ENCODE measurements around the gene ANKRD18B.
"Not testable (repeated sequence)": the region's sequence is repeated elsewhere in the genome, so short reads cannot be mapped to it uniquely, and the experiment has no call there.

ANKRD18B gene

DNA sequence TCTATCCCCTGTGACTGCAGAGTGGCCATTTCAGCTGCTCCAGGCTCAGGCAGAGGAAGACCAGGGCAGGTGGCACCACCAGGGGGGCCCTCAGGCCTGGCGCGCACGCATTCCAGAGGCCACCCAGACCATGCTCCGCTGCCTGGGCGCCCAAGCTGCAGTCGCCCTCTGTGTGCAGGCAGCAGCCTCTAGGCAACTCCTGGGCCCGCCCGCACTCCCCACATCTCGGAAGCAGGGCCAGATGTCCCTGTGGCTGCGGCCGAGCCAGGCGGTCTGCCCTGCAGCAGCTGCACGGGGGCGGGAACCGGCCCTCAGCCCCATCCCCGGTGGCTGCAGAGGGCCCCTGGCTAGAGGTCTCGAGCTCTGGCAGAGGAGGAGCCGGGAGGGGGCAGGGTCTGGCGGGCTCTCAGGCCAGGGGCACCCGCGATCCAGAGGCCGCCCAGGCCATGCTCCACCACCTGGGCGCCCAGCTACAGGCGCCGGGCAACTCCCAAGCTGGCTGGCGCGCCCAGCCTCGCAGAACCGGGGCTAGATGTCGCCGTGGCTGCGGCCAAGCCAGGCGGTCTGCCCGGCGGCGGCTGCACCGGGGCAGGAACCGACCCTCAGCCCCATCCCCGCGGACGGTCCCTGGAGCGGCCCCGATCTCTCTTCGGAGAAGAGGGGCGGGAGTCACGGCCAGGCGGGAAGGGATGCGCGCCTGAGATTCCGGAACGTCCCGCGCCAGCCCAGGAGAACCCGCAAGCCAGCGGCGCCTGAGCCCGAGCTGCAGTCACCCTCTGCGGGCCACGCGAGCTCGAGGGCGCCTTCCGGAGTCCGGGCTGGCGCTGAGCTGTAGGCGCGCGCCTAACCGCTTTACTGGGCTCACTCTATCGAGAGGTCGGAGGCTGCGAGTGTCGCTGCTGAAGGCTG, at the start of gene ANKRD18B:
ANKRD18B (plus strand) TSS at position 855 of the 909 bp plus-strand sequence. CDS start 239 bp downstream, outside the sequence.
- not testable (repeated sequence) for DNase-seq

DNA sequence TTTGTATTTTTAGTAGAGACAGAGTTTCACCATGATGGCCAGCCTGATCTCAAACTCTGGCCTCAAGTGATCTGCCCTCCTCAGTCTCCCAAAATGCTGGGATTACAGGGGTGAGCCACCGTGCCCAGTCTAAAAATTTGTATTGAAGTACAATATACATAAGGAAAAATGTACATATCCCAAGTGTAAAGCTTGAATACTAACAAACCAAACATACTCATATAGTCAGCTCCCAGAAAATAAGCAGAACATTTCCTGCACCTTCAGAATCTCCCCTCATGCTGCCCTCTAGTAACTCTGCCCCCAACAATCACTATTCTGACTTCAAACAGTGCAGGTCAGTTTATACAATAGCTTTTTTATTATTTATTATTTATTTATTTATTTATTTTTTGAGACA, 48.7 kb upstream of the ANKRD18B start:
- DNase-seq: no peak

DNA sequence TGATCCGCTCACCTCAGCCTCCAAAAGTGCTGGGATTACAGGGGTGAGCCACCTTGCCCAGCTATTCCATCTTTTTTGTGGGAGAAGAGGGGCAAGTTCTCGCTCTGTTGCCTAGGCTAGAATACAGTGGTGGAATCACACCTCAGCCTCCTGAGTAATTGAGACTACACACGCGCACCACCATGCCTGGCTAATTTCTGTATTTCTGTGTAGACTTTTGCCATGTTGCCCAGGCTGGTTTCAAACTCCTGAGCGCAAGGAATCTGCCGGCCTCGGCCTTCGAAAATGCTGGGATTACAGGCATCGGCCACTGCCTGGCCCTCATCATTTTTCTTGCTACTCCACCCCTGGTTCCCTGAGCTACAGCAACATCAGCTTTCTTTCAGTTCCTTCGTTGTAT, 47.5 kb upstream of the ANKRD18B start:
- no peak for DNase-seq

DNA sequence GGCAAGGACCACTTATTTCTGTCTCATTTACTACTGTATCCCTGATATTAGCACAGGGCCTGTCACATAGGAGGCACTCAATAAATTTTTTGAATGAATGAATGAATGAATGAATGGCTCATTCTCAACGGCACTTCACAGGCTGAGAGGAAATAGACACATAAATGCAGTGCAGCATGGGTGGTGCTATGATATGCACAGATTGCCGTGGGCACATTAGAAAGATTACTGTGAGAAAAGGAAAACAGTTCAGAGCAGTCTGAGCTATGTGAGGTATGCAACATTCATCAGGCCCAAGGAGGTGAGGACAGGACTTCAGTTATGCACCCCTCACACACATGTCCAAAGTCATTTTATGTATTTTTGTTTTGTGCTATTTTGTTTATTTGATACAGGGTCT, 43.9 kb upstream of the ANKRD18B start:
- DNase-seq: no peak

DNA sequence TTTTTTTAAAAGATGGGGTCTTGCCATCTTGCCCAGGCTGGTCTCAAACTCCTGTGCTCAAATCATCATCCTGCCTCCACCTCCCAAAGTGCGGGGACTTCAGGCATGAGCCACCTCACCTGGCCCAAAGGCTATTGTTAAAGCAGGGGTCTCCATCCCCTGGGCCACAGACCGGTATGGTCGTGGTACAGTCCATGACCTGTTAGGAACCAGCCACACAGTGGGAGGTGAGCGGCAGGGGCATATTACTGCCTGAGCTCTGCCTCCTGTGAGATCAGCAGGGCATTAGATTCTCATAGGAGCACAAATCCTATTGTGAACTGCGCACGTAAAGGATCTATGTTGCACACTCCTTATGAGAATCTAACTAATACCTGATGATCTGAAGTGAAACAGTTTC, 43.1 kb upstream of the ANKRD18B start:
- no peak for DNase-seq

- DNase-seq: not testable (repeated sequence)
These were observed 38.7 kb upstream of the ANKRD18B start for GRCh38 chr9:33485312-33485711.

- no peak for DNase-seq
These were observed 35.0 kb upstream of the ANKRD18B start for GRCh38 chr9:33489066-33489465.

DNA sequence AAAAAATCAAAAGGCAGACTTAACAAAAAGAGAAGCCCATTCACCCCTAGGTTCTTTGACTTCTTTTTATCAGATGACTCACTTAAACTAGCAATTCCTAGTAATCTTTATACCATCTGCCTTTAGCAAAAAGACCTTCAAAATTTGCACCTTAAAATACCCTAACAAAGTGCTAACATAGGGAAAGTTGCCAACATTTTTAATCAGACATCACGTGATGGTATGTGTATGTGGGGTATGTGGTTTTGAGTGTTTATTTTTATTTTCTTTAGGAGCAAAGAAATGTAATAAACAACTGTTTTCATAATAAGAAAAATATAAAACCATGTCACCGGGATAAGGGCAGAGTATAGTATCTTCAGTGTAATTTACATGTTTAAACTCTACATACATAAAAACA, 30.2 kb upstream of the ANKRD18B start:
- DNase-seq: not testable (repeated sequence)

DNA sequence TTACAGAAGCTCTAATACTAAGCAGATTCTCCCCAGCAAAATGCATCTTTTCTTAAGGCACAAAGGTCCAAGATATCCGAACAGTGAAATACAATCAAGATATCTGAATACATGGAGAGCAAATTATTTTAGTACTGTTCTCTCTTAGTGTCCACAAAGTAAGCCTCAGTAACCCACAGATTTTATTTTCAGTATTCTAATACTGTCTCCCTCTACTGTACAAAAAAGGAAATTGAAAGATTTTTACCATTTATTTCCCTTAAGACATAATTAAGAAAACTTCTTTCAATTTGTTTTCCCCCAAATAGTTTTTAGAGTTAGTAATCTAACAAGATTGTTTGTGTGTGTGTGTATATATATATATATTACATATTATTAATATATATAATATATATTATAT, 25.7 kb upstream of the ANKRD18B start:
- no peak for DNase-seq

GRCh38 chr9:33506626-33507370, 17.3 kb upstream of the ANKRD18B start:
- no peak for DNase-seq

GRCh38 chr9:33510262-33511183, 13.5 kb upstream of the ANKRD18B start:
- no peak for DNase-seq

DNA sequence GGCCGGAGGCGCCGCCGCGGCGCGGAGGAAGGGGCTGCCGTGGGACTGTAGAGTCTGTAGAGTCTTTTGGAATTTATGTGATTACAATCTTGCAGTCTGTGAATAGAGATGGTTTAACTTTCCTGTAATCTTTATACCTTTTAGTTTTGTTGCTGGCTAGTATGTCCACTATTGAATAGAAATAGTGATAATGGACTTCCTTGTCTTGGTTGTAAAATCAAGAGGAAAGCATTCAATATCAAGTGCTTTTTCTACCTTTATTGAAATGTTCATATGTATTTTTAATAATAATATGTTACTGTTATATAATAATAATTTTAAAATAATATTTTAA, 12.9 kb upstream of the ANKRD18B start:
- DNase-seq: not testable (repeated sequence)

GRCh38 chr9:33512535-33512934, 11.5 kb upstream of the ANKRD18B start:
- not testable (repeated sequence) for DNase-seq

DNA sequence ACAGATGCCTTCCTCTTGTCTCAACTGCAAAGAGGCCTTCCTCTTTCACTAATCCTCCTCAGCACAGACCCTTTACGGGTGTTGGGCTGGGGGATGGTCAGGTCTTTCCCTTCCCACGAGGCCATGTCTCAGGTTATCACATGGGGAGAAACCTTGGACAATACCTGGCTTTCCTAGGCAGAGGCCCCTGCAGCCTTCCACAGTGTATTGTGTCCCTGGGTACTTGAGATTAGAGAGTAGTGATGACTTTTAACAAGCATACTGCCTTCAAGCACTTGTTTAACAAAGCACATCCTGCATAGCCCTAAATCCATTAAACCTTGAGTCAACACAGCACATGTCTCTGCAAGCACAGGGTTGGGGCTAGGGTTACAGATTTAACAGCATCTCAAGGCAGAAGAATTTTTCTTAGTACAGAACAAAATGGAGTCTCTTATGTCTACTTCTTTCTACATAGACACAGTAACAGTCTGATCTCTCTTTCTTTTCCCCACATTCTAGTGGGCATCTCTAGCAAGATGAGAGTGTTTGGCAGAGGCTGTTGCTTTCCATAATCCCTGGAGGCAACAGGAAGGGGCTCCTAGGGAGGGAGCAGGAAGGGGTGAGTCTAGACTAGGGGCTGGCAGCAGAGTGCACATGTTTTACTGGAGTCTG, 8.6 kb upstream of the ANKRD18B start:
- not testable (repeated sequence) for DNase-seq

DNA sequence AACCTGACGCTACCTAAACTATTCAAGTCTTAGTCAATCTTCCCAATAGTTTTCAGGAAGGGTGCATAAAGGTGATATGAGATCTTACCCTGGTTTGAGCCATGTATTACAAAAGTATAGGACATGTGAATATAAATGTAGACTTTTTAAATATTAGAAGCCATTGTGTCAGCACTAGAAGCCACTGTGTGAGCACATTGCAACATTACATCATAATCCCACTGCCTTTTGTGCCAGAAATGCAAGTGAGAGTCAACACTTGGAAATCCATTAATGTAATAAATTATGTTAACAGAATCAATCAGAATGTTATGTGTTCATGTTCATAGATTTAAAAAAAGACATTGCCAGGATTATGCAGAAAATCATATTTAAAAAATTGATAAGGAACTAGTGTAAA, 7.7 kb upstream of the ANKRD18B start:
- DNase-seq: not testable (repeated sequence)

- DNase-seq: no peak
These were observed 6.7 kb upstream of the ANKRD18B start for GRCh38 chr9:33517373-33517772.

- DNase-seq: not testable (repeated sequence)
These were observed 6.0 kb upstream of the ANKRD18B start for GRCh38 chr9:33517934-33518577.

DNA sequence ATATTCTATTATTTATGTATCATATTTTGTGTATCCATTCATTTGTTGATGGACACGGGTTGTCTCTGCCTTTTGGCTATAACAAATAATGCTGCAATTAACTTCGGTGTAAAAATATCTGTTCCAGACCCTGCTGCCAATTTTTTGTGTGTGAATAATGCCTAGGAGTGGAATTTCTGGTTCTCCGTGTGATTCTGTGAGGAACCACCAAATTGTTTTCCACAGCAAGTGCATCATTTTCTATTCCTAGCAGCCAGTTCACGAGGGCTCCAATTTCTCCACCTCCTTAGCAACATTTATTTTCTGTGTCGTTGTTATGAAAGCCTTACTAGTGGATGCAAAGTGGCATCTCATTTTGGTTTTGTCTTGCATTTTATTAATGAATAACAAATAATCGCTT, 2.2 kb upstream of the ANKRD18B start:
- not testable (repeated sequence) for DNase-seq

- no peak for DNase-seq
These were observed 376 bp downstream of the ANKRD18B start for GRCh38 chr9:33524306-33524947.

DNA sequence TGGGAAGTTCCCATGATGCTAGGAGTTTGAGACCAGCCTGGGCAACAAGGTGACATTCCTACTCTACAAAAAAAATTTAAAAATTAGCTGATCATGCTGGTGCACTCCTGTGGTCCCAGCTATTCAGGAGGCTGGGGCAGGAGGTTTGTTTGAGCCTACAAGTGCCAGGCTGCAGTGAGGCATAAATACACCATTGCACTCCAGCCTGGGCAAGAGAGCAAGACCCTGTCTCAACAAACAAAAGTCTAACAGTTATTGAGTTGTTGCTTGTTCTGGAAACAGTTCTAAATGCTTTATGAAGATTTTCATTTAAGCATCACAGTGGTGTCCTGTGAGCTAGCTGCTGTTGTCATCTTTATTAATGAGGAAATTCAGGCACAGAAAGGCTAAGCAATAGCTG, 4.0 kb downstream of the ANKRD18B start:
- not testable (repeated sequence) for DNase-seq

GRCh38 chr9:33533958-33534357, 9.9 kb downstream of the ANKRD18B start:
- not testable (repeated sequence) for DNase-seq
